Prostate gland (tissue), 2 donors: ENCODE data around the gene RAB36. TPM values are rescaled to one million over a fixed set of nuclear protein-coding genes. Genes with fewer than 3 reads are reported as not detected.

ENCODE experiments used
- DNase-seq: peaks from one replicate; pipeline ENCODE4 v3.0.0-alpha.2; 2019; ENCODE audit warnings: low spot score
- H3K27ac ChIP-seq, 2 donors: fragments of 200-600 bp; sonication (generic); 2 replicates each; pipeline ENCODE4 v1.5.1; 2017 to 2019
- H3K27me3 ChIP-seq: fragments of 200-600 bp; sonication (generic); replicated peaks from 2 replicates; pipeline ENCODE4 v1.5.1; 2019; ENCODE audit not compliant: insufficient read depth
- H3K36me3 ChIP-seq, 2 donors: fragments of 200-600 bp; sonication (generic); 1 replicate in 1 of 2; 2 replicates in 1 of 2; pipeline versions ENCODE4 v1.5.1 to v1.8.1; 2017 to 2019
- H3K4me1 ChIP-seq: fragments of 200-600 bp; sonication (generic); replicated peaks from 2 replicates; pipeline ENCODE4 v1.5.1; 2019
- H3K4me3 ChIP-seq, 2 donors: fragments of 200-600 bp; sonication (generic); 2 replicates each; pipeline ENCODE4 v1.5.1; 2017 to 2019
- H3K9me3 ChIP-seq: fragments of 200-600 bp; sonication (generic); 2 replicates; pipeline ENCODE4 v1.5.1; 2017
- CTCF ChIP-seq, 4 experiments: fragments of 200-600 bp in 2 of 4; fragments of 450-650 bp in 2 of 4; sonication (generic) in 2 of 4; IDR thresholded peaks; 1 replicate in 3 of 4; 2 replicates in 1 of 4; pipeline ENCODE4 v1.5.1; 2016 to 2019; ENCODE audit warnings: antibody characterized with exemption in 4 of 4, mild to moderate bottlenecking in 2 of 4, moderate library complexity in 2 of 4
- POLR2A ChIP-seq: fragments of 450-650 bp; IDR thresholded peaks from one replicate; pipeline ENCODE4 v1.6.1; 2016; ENCODE audit warnings: antibody characterized with exemption, mild to moderate bottlenecking
- POLR2AphosphoS5 ChIP-seq: sonication (generic); formaldehyde crosslinking; IDR thresholded peaks from one replicate; pipeline ENCODE4 v1.6.1; 2017; ENCODE audit warnings: antibody characterized with exemption
- WGBS: methylation state at CpG from one replicate; pipeline ENCODE4 v1.1.5; 2018; 5-methylcytosine and 5-hydroxymethylcytosine counted together
- intact Hi-C: fragments of 100-400 bp; cut with DNase I; formaldehyde crosslinking; loops from one replicate; pipeline ENCODE4 v1.14.2; 2022
- total RNA-seq, 2 donors: library from RNA; depleted of rRNA; stranded (reverse); fragments of >200 nt; gene quantifications; one replicate each; pipeline ENCODE4 v1.1.0, GENCODE V29; 2016

Gene RAB36
- total RNA-seq, 2 donors from 2014 or later, result 4.1 to 12.7 TPM

- 97% methylated on average over 10 of the region's 10 CpGs for WGBS
- intact Hi-C loops, result no loop called here
- Histone ChIP-seq H3K4me3 (no peak overlapping the region), H3K27ac (no peak overlapping the region), H3K9me3 (no peaks in the 10 kb centered on the region), H3K4me1 (peaks cover 14% of the 10 kb centered on the region), H3K36me3 (no peaks in the 10 kb centered on the region), H3K27me3 (no peaks in the 10 kb centered on the region)
- DNase-seq, result no peak
- no peak for TF ChIP-seq POLR2AphosphoS5
- no peak for TF ChIP-seq CTCF (IDR thresholded peaks at IDR 0.05)
These were observed 43.1 kb upstream of the RAB36 start for GRCh38 chr22:23102002-23102655.

- H3K27me3 ChIP-seq, result no peaks in the 10 kb centered on the region
- TF ChIP-seq POLR2AphosphoS5 (no peak), POLR2A (no peak), CTCF (IDR thresholded peaks at IDR 0.05) (no peak)
- H3K4me1 ChIP-seq, result peaks cover 14% of the 10 kb centered on the region
- H3K4me3 ChIP-seq, result no peak overlapping the region
- no peak overlapping the region for H3K27ac ChIP-seq
- no peaks in the 10 kb centered on the region for H3K36me3 ChIP-seq
- no peak for DNase-seq
- WGBS, result 54% methylated on average over 3 of the region's 3 CpGs
- intact Hi-C loops, result no loop called here
- H3K9me3 ChIP-seq, result no peaks in the 10 kb centered on the region
These were observed 42.5 kb upstream of the RAB36 start for GRCh38 chr22:23102776-23103175.

- peaks cover 8% of the 10 kb centered on the region for H3K4me1 ChIP-seq
- H3K27ac ChIP-seq, result no peak overlapping the region
- DNase-seq, result no peak
- TF ChIP-seq POLR2AphosphoS5 (no peak), POLR2A (no peak), CTCF (IDR thresholded peaks at IDR 0.05) (no peak)
- intact Hi-C loops, result no loop called here
- no peaks in the 10 kb centered on the region for H3K9me3 ChIP-seq
- no peaks in the 10 kb centered on the region for H3K36me3 ChIP-seq
- H3K27me3 ChIP-seq, result no peaks in the 10 kb centered on the region
- WGBS, result 86% methylated on average over 13 of the region's 13 CpGs
- H3K4me3 ChIP-seq, result no peak overlapping the region
These were observed 41.9 kb upstream of the RAB36 start for GRCh38 chr22:23103199-23103954.

GRCh38 chr22:23104187-23104971 is 40.9 kb upstream of the RAB36 start:
- Histone ChIP-seq H3K9me3 (no peaks in the 10 kb centered on the region), H3K36me3 (no peaks in the 10 kb centered on the region), H3K27ac (no peak overlapping the region), H3K4me1 (peaks cover 4% of the 10 kb centered on the region), H3K27me3 (no peaks in the 10 kb centered on the region), H3K4me3 (no peak overlapping the region)
- intact Hi-C loops, result no loop called here
- no peak for DNase-seq
- WGBS, result 88% methylated on average over 12 of the region's 12 CpGs
- TF ChIP-seq POLR2A (no peak), POLR2AphosphoS5 (no peak), CTCF (IDR thresholded peaks at IDR 0.05) (no peak)
